ENCODE results near the gene MAPKAP1. TPM values are rescaled to one million over a fixed set of nuclear protein-coding genes. Genes with fewer than 3 reads are reported as not detected.

The MAPKAP1 gene
- total RNA-seq, 1 donor from 2014 or later: 62.9 TPM

DNA sequence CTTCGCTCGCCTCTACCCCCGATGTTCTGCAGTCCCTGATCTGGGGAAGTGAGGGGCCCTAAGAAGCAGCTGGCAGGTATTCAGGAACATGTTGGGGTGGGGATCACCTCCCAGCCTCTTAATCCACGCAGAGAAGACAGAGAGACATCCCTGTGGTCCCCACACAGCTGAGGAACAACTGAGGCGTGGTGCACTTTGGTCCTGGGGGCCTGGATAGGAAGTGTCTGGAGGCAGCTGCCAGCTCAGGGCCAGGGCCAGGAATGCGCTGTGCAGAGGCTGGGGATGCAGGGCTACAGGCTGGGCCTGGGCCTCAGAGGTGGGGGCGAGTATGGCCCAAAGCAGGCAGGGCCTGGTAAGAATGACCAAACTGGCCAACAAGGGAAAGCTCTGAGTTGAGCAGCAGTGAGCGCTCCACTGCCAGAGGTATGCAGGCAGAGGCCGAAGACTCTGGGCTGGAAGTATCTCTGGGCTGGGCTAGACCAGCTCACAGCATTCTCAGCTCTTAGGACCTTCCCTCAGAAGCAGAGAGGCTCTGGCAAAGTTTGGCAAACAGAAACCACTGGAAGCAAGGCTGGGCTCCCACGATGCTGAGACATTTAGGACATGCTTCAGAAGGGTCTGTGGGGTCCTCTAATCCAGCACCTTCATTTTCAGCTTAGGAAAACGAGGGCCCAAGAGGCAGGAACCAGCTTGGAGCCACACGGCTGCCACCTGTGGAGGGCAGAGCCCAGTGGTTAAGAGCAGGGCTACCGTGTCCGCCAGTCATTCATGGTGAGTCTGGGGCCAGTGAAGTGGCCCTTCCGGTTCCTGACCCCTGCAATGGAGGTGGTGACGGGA is 271.0 kb downstream of the MAPKAP1 start:
- H3K27me3 Mint-ChIP-seq (ENCODE audit: low read depth): no peaks in the 10 kb centered on the region
- no peaks in the 10 kb centered on the region for H3K9me3 Mint-ChIP-seq
- H3K36me3 Mint-ChIP-seq: peaks cover 7% of the 10 kb centered on the region
- H3K4me1 Mint-ChIP-seq: peaks cover 12% of the 10 kb centered on the region
- H3K4me3 Mint-ChIP-seq: no peak overlapping the region
- peak in 1 of 2 experiments; percentile 32 for DNase-seq (ENCODE audit: low spot score in 2 of 2, unreplicated experiment in 2 of 2)
- H3K27ac Mint-ChIP-seq: no peak overlapping the region
- TF ChIP-seq CTCF (IDR thresholded peaks at IDR 0.05; ENCODE audit: unreplicated experiment): no peak

DNA sequence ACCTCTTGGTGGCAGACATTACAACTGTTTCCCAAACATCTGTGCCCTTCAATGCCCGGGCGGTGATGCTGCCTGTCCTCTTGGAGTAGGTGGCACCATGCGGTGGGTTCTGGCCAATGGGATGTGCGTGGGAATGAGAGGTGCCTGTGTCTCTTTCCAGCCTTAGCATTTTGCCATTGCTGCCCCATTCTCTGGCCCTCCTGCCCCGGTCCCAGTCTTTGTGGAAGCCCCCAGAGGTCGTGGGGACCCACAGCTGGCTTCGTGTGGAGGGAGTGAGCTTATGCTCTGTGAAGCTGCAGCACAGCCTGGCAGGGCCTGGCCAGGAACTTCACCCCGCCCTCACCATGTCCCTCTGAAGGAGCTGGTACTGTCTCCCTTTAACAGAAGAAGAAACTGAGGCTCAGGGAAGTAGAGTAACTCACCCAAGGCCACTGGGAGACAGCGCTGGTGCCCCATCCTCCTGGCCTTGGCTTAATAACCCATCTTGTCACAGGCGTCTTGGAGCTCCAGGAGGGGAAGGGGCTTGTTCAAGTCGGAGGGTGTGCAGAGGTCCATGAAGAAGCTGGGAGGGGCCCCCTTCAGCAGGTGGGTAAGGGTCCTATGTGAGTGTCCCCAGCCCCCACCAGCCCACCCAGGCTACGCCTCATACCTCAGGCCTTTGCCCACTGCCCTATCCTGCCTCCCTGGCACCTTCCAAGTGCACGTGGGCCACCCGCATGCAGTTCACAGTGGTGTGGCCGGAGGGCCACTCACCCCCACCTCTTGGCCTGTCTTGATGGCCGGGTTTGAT is 271.8 kb downstream of the MAPKAP1 start:
- H3K4me3 Mint-ChIP-seq: no peak overlapping the region
- TF ChIP-seq CTCF (IDR thresholded peaks at IDR 0.05; ENCODE audit: unreplicated experiment): no peak
- no peaks in the 10 kb centered on the region for H3K9me3 Mint-ChIP-seq
- H3K36me3 Mint-ChIP-seq: peaks cover 7% of the 10 kb centered on the region
- DNase-seq (ENCODE audit: low spot score in 2 of 2, unreplicated experiment in 2 of 2): peak in 1 of 2 experiments; percentile 24
- peaks cover 17% of the 10 kb centered on the region for H3K4me1 Mint-ChIP-seq
- H3K27ac Mint-ChIP-seq: no peak overlapping the region
- no peaks in the 10 kb centered on the region for H3K27me3 Mint-ChIP-seq (ENCODE audit: low read depth)

DNA sequence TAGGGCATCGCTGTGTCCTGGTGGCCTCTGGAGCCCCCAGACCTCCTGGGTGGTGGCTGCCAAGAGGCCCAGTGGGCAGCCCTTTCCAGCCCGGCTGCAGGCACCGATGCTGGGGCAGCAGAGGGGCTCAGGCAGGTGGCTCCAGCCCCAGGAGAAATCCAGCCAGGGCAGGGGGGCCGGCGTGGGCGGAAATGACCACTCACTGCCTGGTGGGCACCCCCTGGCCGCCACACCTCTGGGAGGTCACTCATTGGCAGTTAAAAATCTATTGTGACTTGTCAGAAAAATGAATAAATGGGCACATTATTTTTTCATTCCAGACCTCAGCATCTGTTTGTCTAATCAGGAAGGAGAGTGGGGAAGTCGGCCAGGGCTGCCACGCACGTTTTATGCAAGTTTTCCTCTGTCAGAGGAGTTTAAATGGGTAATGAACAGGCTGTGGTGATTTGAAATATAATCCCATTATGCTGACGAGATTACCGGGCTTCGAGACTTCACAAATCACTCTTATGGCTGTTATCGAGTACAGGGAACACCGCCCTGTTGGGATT is 273.5 kb downstream of the MAPKAP1 start:
- Mint-ChIP-seq H3K4me3 (no peak overlapping the region), H3K9me3 (no peaks in the 10 kb centered on the region), H3K27ac (no peak overlapping the region), H3K27me3 (ENCODE audit: low read depth) (no peaks in the 10 kb centered on the region), H3K4me1 (peaks cover 17% of the 10 kb centered on the region), H3K36me3 (peaks cover 3% of the 10 kb centered on the region)
- no peak for DNase-seq (ENCODE audit: low spot score in 2 of 2, unreplicated experiment in 2 of 2)
- TF ChIP-seq CTCF (IDR thresholded peaks at IDR 0.05; ENCODE audit: unreplicated experiment): no peak

DNA sequence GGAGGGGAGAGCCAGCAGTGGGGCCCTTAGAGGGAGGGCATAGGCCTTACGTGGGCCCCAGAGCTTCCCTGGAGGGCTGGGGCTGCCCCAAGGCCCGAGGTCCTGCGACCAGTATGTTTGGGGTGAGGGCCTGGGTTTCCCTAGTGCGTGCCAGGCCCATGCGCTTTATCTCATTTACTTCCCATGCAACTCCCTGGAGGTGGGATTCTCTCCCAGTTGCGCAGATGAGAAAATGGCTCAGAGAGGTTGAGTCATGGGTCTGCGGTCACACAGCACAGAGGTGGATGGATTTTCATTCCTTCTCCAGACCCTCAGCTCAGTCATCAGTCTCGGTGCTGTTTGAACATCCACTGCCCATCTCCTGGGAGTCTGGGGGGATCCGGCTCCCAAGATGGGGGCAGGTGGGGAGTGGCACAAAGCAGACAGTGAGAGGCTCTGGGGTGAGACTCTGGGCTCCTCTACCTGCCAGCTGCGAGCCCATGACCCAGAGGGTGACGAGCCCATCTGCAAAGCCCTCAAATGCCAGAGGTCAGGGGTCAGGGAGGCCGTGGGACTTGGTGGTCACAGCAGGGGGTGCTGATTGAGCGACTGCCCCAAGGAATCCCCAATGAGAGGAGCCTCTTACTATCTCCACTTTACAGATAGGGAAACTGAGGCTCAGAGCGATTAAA is 274.2 kb downstream of the MAPKAP1 start:
- no peak for DNase-seq (ENCODE audit: low spot score in 2 of 2, unreplicated experiment in 2 of 2)
- Mint-ChIP-seq H3K27ac (no peak overlapping the region), H3K36me3 (no peaks in the 10 kb centered on the region), H3K4me3 (no peak overlapping the region), H3K4me1 (peaks cover 17% of the 10 kb centered on the region), H3K27me3 (ENCODE audit: low read depth) (no peaks in the 10 kb centered on the region), H3K9me3 (no peaks in the 10 kb centered on the region)
- no peak for TF ChIP-seq CTCF (IDR thresholded peaks at IDR 0.05; ENCODE audit: unreplicated experiment)

GRCh38 chr9:125431741-125432271 is 275.2 kb downstream of the MAPKAP1 start:
- no peak for DNase-seq (ENCODE audit: low spot score in 2 of 2, unreplicated experiment in 2 of 2)
- no peak for TF ChIP-seq CTCF (IDR thresholded peaks at IDR 0.05; ENCODE audit: unreplicated experiment)
- H3K4me1 Mint-ChIP-seq: peaks cover 23% of the 10 kb centered on the region
- H3K4me3 Mint-ChIP-seq: no peak overlapping the region
- no peaks in the 10 kb centered on the region for H3K36me3 Mint-ChIP-seq
- H3K27me3 Mint-ChIP-seq (ENCODE audit: low read depth): no peaks in the 10 kb centered on the region
- no peaks in the 10 kb centered on the region for H3K9me3 Mint-ChIP-seq
- H3K27ac Mint-ChIP-seq: no peak overlapping the region
